ENCODE data around the gene GPR137. TPM values are rescaled to one million over a fixed set of nuclear protein-coding genes. Genes with fewer than 3 reads are reported as not detected.
A peak's percentile ranks its signal among the peaks of the same experiment; 100 is the strongest.

The GPR137 gene
- total and polyA plus RNA-seq, 2 donors from 2014 or later, result 44.0 to 48.4 TPM

DNA sequence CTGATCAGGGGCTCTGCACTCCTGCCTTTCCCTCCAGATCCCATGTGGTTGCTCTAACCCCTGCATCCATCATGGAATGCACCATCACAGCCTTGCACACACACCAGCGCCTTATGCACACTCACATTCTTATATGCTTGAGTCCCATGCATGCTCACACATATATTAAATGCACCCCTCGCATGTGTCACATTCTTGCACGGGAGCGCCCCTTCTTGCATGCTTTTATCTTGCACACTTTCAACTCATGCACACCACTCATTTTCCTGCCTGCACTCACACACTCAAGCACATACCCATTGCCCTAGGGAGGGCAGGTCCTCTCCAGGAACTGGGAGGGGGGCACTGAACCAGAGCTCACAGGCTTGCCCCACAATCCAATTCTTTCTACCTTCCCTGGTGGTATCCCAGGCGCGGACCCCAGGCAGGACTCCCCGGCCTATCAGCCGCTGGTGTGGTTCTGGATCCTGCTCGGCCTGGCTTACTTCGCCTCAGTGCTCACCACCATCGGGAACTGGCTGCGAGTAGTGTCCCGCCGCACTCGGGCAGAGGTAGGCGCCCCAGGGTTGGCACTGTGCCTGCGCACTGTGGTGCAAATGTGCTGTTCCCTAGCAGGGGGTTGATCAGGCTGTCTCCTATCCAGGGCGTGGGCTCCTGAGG is 12.2 kb downstream of the GPR137 start:
- Histone ChIP-seq H3K4me3 (ENCODE audit: low read length in 3 of 3) (no peak overlapping the region), H3K36me3 (ENCODE audit: control insufficient read depth in 2 of 3, insufficient read depth in 3 of 3, low read length in 3 of 3) (no peaks in the 10 kb centered on the region), H3K27me3 (ENCODE audit: control insufficient read depth, insufficient read depth, low read length) (peaks cover 46% of the 10 kb centered on the region), H3K4me1 (ENCODE audit: control insufficient read depth in 2 of 3, insufficient read depth in 2 of 3, low read depth in 1 of 3, low read length in 3 of 3) (peaks cover 0 to 19% (median 0%) of the 10 kb centered on the region in 3 donors), H3K27ac (ENCODE audit: low read depth in 2 of 2, low read length in 2 of 2) (no peak overlapping the region), H3K9ac (ENCODE audit: low read length in 3 of 3) (no peak overlapping the region), H3K9me3 (ENCODE audit: control insufficient read depth in 2 of 3, insufficient read depth in 1 of 3, low read length in 3 of 3) (no peaks in the 10 kb centered on the region)
- peak in 4 of 5 donors; percentile 31 to 83 (median 56) for DNase-seq
- TF ChIP-seq, protein P1, sequence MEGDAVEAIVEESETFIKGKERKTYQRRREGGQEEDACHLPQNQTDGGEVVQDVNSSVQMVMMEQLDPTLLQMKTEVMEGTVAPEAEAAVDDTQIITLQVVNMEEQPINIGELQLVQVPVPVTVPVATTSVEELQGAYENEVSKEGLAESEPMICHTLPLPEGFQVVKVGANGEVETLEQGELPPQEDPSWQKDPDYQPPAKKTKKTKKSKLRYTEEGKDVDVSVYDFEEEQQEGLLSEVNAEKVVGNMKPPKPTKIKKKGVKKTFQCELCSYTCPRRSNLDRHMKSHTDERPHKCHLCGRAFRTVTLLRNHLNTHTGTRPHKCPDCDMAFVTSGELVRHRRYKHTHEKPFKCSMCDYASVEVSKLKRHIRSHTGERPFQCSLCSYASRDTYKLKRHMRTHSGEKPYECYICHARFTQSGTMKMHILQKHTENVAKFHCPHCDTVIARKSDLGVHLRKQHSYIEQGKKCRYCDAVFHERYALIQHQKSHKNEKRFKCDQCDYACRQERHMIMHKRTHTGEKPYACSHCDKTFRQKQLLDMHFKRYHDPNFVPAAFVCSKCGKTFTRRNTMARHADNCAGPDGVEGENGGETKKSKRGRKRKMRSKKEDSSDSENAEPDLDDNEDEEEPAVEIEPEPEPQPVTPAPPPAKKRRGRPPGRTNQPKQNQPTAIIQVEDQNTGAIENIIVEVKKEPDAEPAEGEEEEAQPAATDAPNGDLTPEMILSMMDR (IDR thresholded peaks at IDR 0.05; ENCODE audit: borderline replicate concordance, extremely low read depth, insufficient read depth), result no peak
- FAIRE-seq, result no peak
- intact Hi-C loops (cut with DNase I), result no loop called here

DNA sequence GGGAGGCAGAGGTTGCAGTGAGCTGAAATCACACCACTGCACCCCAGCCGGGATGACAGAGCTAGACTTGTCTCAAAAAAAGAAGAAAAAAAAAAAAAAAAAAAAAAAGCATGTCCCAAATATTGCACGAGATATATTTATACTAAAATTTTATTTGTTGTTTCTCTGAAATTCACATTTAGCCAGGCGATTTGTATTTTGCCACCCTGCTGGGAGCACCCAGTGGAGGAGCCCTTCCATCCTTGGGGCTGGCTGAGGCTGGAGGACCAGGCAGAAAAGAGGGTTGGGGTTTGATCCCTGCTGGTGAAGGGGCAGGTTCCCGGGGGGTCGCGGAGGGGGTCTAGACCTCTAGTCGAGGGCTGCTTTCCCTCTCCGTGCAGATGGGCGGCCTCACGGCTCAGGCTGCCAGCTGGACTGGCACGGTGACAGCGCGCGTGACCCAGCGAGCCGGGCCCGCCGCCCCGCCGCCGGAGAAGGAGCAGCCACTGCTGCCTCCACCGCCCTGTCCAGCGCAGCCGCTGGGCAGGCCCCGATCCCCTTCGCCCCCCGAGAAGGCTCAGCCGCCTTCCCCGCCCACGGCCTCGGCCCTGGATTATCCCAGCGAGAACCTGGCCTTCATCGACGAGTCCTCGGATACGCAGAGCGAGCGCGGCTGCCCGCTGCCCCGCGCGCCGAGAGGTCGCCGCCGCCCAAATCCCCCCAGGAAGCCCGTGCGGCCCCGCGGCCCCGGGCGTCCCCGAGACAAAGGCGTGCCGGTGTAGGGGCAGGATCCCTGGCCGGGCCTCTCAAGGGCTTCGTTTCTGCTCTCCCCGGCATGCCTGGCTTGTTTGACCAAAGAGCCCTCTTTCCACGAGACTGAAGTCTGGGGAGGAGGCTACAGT is 13.6 kb downstream of the GPR137 start:
- Histone ChIP-seq H3K27ac (ENCODE audit: low read depth in 2 of 2, low read length in 2 of 2) (no peak overlapping the region), H3K27me3 (ENCODE audit: control insufficient read depth, insufficient read depth, low read length) (peaks cover 42% of the 10 kb centered on the region), H3K4me1 (ENCODE audit: control insufficient read depth in 2 of 3, insufficient read depth in 2 of 3, low read depth in 1 of 3, low read length in 3 of 3) (peaks cover 0 to 23% (median 0%) of the 10 kb centered on the region in 3 donors), H3K36me3 (ENCODE audit: control insufficient read depth in 2 of 3, insufficient read depth in 3 of 3, low read length in 3 of 3) (no peaks in the 10 kb centered on the region), H3K9me3 (ENCODE audit: control insufficient read depth in 2 of 3, insufficient read depth in 1 of 3, low read length in 3 of 3) (no peaks in the 10 kb centered on the region), H3K4me3 (ENCODE audit: low read length in 3 of 3) (peak overlapping the region in 1 of 3 donors; percentile 17), H3K9ac (ENCODE audit: low read length in 3 of 3) (no peak overlapping the region)
- intact Hi-C loops (cut with DNase I), result no loop called here
- no peak for FAIRE-seq
- TF ChIP-seq, protein P1 (IDR thresholded peaks at IDR 0.05; ENCODE audit: borderline replicate concordance, extremely low read depth, insufficient read depth), result no peak
- DNase-seq, result peak; percentile 32 to 85 (median 60)

DNA sequence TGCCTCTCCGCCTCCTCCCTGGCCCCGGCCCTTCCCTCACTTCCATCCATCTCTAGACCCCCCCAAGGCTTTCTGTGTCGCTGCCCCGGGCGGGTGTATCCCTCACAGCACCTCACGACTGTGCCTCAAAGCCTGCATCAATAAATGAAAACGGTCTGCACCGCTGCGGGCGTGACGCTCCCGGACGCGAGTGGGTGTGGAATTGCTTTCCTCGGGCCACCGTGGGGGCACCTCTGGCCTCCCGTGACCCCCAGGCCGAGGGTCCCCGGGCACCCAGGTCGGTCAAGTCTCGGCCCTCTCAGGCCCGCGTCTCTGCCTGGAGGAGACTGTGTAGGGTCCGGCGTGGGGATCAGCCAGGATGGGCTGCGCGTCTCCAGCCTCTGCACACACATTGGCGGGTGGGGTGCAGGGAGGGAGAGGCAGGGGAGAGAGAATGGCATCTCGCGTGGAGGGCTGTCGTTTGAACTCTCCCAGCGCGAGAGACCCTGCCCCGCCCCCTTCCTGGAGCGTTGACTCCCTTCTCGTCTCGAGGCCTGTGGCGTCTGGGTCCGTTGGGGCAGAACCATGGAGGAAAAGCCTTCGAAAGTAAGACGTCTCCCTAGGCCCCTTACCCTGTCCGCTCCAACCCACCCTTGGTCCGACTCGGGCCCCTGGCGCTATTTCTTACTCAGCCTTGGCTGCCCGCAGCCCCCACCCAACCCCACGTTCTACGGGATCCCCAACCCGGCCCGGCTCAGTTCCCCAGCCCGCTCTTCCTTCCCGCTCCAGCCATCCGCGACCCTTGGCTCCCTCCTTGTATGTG is 14.4 kb downstream of the GPR137 start, which contains the start of gene CATSPERZ:
Gene CATSPERZ, plus strand, starts transcription at position 512 of the 802 bp plus-strand sequence. Its CDS starts 53 bp downstream, at position 565.
- no peaks in the 10 kb centered on the region for H3K9me3 ChIP-seq (ENCODE audit: control insufficient read depth in 2 of 3, insufficient read depth in 1 of 3, low read length in 3 of 3)
- no peaks in the 10 kb centered on the region for H3K36me3 ChIP-seq (ENCODE audit: control insufficient read depth in 2 of 3, insufficient read depth in 3 of 3, low read length in 3 of 3)
- H3K4me3 ChIP-seq (ENCODE audit: low read length in 3 of 3), result peak within 1 kb of the TSS; percentile 11 to 53 (median 45)
- TF ChIP-seq, protein P1 (IDR thresholded peaks at IDR 0.05; ENCODE audit: borderline replicate concordance, extremely low read depth, insufficient read depth), result no peak
- no peak for FAIRE-seq
- H3K9ac ChIP-seq (ENCODE audit: low read length in 3 of 3), result peak within 1 kb of the TSS in 1 of 3 donors; percentile 26
- no peak within 1 kb of the TSS for H3K27ac ChIP-seq (ENCODE audit: low read depth in 2 of 2, low read length in 2 of 2)
- DNase-seq, result peak in 4 of 5 donors; percentile 25 to 80 (median 62)
- intact Hi-C loops (cut with DNase I), result loop anchor here (5.0 kb wide), 1 partner anchor 108 kb away; no protein-coding TSS in a partner anchor
- peaks cover 39% of the 10 kb centered on the region for H3K27me3 ChIP-seq (ENCODE audit: control insufficient read depth, insufficient read depth, low read length)
- peaks cover 0 to 26% (median 0%) of the 10 kb centered on the region in 3 donors for H3K4me1 ChIP-seq (ENCODE audit: control insufficient read depth in 2 of 3, insufficient read depth in 2 of 3, low read depth in 1 of 3, low read length in 3 of 3)

Measured in kidney (tissue), 14 donors.